ENCODE measurements around the gene SLC12A7.

The SLC12A7 gene

DNA sequence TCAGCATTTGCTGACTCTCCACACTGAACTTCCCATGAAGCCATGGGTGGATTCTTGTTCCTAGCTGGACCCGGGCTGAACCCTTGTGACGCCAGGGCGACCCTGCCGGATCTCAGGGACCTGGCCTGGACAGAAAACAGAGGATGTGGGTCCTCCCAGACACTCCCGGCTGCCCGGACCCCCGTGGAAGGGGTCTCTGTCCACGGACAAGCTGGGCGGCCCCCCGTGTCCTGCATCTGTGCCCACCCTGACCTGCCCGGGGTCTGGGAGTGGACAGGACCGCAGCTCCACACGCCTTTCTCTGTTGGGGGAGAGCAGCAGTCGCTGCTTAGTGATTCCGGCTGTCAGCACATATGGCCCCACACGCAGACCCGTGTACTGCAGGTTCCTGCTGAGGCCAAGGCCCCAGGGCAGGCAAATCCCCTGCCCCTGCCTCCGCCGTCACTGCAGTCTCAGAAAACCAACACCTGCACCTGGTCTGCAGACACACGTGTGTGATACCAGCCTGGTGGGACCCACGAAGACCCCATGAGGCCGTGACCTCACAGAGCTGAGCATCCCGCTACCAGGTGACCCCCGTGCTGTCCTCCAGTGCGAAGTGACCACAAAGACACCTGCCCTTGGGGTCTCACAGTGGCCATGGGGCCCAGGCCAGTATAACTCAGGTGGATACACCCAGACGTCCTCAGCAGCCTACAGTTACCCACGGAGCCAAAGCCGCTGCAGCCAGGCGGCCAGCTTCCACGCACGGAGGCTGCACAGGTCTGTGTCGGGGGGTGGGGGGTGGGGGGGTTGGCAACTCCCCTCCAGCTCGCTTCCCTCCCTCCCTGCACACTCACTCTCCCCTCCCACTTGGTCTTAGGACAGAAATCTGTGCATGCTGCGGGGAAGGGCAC is 52.6 kb downstream of the SLC12A7 start:
- no peak for DNase-seq

DNA sequence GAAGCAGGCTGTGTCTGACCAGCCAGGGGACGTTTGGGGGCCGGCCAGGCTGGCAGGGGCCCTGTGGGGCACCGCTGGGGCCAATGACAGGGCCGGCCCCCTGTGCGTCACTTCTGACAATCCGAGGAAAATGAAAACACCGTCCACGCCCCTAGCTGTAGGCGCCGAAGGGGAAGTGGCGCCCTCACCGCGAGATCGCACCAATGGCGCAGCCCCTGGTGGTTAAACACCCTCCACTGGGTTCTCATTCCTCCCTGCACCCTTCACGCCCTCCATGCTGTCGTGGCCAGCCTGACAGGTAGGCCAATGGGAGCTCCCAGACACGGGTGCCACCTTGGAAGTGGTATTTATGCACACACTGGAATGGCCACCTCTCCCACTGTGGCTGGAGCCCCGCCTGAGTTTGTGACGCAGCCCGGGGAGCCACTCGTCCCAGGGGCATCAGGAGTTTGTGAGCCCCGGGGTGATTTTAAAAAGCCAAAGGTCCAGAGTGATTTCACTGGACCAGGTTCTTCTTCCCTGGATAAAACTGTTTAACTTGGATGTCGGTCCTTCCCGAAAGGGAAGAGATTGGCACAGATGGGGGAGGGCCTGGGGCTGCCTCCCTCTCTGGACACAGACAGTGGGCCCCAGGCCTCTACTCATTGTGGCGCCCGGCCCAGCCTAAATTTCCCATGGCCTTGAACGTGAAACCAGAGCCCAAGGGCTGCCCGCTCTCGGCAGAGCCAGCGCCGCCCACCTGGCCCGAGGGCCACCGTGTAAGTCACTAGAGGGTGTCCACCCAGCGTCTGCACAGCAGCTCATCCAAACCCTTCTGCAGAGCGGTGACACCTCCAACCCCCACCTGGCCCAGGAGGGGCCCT is 53.5 kb downstream of the SLC12A7 start:
- DNase-seq: no peak

DNA sequence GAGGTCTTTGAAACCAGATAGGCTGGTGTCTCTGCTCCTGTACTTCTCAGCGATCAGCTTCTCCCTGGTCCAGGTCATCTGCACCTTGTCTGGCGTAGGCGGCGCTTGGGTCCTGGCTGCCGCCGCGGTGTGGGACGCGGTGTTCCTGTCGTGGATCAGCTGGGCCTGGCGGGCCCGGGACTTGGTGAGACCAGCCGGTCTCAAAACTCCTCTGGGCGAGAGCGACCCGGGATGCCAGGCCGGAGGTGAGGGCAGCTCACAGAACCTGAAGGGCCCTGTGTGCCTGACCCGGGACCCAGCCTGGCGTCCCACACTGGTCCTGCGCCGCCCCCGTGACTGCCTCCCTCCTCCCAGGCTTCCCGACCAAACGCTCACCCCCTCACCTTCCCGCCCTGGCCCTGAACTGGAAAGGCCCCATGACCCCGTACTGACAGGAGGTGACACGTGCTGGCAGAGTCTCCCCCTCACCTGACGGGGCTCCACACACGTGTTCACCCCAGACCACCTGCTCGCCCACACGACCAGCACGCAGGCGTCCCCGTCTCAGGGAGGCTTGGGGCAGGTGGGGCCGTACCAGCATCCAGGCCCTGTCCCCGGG is 54.3 kb downstream of the SLC12A7 start:
- no peak for DNase-seq

DNA sequence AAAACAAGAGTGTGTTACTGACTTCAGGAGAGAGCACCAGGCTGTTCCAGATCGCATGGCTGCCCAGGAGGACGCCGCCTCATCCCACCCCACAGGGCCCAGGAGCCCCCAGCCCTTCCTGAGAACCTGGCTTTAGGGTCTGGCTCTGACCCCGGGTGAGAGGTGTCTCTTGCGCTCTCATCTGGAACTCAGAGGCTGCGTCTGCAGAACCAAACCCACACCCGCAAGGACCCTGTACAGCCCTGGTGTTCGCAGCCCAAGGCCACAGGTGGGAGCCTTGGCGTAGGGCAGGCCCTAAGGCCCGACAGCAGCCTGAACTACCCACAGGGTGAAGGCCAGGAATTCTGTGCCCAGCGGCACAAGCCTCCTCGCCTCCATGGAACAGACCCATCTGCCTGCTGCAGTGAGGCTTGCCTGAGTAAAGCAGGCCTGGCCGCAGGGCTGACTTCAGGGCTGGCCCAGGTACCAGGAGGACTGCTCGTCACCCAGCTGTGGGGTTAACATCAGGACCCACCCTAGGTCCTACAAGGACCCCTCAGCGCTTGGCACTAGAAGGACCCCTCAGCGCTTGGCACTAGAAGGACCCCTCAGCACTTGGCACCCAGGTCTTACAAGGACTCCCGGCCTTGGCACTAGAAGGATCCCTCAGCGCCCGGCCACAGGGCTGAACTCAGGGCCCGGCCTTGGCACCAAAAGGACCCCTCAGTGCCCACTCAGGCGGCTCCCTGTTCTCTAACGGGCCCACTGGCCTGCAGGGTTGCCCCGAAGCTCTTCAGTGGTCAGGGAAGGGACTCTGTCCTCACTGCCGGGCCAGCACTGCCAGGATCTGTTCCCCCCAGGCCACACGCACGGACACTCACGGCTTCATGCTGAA is 55.0 kb downstream of the SLC12A7 start:
- no peak for DNase-seq

DNA sequence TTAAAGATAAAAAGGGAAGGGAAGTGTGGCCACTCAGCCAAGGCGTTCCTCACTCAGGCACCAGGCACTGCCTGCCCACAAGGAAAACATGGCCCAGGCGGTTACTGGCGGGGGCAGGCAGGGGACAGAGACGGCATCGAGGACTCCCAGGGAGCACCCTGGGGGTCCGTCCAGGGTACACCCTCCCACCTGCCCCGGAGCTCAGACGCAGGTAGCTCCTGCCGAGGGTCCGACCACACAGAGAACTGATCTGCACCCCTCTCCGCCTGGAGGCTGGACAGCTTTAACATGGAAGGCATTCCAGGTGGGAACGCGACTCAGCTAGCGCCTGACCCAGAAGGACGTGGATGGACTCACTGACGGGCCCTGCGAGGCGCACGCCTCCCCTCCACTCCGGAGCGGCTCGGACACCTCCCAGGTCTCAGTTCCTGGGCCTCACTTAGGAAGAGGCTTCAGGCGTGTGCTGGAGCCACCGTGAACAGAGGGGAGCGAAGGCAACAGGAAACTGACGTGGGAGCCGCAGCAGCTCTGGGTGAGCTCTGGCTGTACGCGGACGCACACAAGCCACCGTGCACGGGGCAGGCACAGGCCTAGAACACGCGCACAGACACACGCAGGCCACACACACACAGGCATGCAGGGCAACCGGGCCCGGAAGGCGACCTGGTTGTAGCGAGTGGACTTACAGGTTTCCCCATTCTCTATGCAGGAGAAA is 55.8 kb downstream of the SLC12A7 start:
- no peak for DNase-seq

DNA sequence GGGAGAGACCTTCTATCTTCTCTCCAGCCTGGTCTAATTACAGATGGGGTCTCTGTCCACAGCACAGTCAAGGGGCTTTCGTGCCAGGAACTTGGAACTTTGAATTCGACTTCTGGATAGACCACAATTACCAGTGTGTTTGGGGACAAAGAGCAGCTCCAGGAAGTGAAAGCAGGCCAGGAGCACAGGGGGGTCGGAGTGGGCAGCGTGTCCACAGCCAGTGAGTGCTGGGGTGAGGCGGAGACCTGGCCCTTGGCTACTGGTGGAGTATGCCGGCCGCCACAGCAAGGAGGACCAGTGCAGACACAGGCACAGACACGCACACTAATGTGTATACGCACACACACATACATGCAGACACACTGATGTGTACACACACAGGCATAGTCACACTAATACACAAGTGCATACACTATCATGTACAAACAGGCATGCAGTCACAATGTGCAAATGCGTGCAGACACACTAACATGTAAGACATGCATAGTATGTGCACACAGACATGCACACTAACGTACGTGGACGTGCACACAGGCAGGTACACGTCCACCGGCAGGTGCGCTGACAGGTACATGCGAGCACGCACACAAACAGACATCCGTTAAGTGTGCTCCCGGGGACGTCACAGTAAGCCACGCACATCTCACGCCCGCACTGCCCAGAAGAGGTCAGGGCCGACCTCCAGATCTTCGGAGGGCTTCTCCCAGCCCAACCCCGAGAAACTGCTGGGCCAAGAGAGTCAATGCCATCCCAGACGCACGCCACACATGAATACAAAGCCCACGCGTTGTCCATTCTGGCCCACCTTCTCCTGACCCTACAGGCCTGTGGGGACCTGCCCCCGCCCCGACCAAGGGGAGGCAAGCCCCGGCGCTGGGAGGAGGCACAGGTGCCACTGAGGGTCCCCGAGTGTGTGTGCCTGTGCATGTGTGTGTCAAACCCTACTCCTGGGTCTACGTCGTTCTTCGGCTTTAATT is 56.8 kb downstream of the SLC12A7 start:
- no peak for DNase-seq

DNA sequence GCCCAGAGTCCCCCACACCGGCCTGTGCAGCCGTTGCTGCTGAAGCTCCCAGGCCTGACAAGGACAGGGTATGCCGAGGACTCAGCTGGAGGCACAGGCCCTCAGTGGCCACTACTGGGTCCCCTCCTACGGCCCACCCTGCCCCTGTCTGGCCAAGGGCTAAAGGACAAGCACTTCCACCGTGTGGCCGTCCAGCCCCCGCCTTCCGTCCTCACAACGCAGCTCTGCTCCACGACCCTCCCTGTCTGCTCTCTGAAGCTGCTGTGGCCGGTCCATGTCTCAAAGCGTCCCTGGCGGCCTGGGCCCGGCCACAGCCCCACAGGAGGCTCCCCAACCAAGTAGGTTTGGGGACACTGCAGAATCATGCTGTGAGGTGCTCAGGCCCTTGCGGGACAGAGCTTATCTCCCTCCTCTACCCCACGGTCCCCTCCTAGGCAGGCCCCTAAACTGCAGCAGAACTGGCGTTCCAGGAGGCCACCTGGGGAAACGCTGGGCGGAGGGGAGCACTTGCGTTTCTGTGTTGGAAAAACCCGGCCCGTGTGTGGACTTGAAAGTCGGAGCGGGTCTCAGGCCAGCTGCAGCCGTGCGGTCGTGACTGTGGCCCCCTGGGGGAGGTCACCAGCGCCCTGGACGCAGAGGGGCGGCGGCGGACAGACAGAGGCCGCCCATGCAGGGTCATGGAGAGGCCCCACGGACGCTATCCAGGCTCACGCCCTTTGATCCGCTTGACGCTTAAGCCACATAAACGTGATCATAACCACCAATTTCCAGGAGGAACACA is 57.7 kb downstream of the SLC12A7 start:
- no peak for DNase-seq

DNA sequence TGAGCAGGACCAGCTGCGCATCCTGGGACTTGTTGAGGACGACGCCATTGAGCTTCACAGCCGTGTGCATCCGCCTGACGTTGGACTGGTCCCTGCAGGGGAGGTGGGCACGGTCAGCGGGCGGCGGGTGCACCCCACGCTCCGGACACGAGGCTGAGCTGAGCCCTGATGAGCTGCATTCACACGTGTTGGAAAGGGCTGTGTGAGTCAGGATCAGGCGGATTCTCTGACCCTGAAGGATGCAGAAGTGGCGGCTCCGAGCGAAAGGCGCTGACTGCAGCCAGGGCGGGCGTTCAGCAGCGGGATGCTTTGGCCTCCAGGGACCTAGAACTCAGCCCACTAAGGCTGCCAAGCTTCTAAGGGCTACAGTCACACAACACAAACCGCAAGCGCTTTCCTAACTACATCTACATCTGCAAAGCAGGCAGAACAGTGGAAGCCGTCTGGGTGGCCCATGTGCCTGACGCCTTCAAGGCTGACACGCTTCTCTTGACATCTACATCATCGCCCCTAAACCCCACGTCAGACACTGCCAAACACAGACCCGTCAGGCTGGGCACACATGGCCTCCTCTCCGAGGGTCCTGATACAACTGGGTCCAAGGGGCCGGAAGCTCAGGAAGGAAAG is 58.4 kb downstream of the SLC12A7 start:
- DNase-seq: no peak

DNA sequence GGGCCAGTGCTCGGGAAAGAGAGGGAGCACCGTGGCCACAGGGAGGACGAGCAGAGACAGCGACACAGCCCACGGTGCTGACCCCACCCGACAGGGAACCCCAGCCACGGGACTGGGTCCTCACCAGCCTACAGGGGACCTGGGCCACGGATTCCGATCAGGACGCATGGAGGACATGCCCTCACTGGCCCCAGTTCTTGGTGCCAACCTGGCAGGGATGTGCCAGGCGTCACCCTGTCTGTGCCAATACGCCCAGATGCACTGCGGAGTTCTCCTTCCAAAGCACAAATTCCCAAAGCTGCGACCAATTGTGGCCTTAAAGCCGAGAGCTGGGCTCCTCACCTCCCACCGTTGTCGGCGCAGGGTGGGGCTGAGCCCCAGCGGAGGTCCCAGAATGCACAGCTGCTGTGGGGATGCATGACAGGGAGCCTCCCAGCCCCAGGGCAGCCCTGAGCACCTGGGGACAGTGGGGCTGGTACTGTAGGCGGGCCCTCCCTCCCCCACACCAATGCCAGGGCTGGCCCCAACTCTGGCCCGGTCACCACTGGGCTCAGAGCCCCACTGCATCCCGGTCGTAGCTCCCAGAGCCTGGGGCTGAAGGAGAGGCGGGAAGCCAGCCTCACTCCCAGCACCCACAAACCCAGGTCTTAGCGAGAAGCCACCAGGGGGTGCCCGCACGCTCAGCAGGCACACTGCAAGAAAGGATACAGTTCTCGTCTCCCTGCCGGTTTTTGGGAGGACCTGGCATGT is 59.0 kb downstream of the SLC12A7 start:
- DNase-seq: no peak

DNA sequence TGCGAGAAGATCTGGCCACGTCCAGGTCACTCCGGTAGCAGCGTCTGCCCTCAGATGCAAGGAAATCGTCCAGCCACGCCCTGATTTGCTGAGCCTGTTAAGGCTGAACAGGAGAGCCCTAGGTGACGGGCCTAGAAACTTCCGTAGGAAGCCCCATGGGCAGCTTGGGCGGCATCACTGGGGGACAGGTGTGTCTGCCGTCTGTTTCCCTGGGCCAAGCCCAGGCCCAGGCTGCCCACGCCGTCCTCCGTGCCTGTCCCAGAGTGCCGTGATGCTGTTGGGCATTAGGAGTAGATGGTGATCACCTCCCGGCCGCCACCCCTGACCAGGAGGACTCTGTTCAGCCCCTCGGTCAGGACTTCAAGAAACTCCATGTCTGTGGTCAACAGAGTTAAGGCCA is 59.8 kb downstream of the SLC12A7 start:
- no peak for DNase-seq

DNA sequence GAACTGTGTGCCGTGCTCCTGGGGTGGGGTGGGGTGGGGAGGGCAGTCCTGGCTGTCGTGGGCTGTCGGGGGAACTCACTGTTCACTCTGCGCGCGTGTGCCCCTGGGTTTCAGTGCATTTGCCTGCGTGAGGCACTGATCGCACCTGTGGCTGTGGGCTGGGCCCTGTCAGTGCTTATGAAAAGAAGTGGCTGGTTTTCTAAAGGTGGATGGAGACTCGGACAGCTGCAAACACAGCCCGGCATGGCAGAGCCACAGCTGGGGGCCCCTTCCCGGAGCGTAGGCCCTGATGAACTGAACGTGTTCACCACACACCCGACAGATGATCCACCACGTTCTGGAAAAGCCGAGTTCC is 60.5 kb downstream of the SLC12A7 start:
- no peak for DNase-seq

DNA sequence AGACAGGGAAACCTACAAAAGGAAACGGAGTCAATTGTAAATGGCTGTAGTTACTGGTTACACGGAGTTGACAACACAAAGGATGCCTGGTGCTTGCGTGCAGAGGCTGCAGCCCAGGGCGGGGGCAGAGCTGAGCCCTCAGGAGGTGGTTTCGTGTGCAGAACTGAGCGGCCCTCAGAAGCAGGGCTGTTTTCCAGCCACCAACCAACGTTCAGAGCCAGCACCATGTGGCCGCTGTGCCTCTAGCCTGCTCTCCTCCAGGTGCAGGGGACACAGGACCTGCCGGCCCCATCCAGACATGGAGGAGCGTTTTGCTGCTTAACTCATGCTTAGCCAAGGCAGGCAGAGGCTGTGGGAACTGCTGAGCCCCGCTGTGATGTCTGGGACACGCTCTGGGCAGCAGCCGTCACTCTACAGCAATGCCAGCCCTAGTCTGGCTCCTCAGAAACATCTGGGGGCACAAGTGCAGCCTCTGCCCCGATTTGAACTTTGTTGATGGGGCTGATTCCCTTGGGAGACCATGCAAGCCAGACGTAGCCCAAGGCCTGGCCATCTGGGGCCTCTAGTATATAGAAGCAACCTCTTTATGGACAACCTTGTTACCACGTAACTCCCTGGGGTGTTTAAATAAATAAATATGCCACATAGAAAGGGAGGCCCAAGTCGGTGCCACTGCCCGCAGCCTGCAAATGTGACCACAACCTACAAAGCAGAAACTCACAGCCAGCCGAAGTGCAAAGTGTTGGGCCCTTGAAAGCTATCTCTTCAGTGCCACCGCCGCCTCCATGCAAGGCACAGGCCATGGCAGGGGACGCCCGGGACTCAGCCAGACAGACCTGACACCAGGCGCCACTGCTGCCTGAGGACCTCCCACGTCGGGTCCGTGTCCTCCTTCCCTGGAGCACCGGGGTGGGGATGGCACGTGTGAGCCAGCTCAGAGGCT is 61.2 kb downstream of the SLC12A7 start:
- DNase-seq: no peak

DNA sequence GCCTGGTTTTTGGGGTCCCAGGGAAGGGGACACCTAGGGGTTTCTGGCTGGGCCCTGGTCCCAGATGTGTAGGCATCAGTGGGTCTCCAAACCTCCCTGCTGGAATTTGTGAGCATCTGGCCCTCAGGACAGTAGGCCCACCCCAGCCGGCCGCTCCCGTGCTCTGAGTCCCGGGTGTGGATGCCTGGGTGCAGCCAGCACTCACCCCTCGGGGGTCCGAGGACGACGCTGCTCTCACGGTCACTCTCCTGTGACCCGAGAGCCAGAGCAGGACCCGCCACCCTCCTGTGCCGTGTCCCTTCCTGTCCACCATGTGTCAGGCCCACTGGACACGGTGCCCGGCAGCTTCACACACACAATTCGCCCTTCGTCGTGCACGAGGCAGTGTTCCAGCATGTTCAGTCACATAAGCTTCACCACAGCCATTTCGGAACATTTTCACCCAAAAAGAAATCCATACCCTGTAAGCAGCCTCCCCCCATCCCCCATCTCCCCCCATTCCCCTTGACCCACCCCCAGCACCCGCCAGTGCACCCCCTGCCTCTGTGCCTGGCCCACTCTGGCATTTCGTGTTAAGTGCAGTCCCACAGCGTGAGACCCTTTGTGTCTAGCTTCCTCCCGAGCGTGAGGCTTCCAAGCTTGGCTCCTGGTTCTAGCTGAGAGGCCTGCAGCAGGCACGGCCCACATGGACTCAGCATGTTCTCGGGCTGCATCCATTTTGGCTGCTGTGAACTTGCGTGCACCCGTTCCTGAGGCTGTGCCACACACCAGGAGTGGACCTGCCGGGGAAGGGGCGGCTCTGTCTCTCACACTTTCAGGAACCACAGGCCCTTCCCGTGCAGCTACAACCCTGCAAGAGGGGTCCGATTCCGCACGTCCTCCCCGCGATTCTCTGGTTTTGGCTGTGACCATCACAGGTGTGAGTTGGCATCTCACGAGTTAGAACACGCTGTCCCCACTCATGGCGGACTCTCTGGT is 62.7 kb downstream of the SLC12A7 start:
- no peak for DNase-seq

DNA sequence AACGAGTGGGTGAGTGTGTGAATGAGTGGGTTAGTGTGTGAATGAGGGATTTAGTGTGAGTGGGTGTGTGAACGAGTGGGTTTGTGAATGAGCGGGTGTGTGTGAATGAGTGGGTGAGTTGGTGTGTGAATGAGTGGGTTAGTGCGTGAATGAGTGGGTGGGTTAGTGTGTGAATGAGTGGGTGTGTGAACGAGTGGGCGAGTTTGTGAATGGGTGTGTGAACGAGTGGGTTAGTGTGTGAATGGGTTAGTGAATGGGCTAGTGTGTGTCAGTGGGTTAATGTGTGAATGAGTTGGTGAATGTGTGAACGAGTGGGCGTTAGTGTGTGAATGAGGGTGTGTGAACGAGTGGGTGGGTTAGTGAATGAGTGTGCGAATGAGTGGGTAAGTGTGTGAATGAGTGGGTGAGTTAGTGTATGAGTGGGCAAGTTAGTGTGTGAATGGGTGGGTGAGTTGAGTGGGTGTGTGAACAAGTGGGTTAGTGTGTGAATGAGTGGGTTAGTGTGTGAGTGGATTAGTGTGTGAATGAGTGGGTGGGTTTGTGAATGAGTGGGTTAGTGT is 63.6 kb downstream of the SLC12A7 start:
- DNase-seq: no peak

DNA sequence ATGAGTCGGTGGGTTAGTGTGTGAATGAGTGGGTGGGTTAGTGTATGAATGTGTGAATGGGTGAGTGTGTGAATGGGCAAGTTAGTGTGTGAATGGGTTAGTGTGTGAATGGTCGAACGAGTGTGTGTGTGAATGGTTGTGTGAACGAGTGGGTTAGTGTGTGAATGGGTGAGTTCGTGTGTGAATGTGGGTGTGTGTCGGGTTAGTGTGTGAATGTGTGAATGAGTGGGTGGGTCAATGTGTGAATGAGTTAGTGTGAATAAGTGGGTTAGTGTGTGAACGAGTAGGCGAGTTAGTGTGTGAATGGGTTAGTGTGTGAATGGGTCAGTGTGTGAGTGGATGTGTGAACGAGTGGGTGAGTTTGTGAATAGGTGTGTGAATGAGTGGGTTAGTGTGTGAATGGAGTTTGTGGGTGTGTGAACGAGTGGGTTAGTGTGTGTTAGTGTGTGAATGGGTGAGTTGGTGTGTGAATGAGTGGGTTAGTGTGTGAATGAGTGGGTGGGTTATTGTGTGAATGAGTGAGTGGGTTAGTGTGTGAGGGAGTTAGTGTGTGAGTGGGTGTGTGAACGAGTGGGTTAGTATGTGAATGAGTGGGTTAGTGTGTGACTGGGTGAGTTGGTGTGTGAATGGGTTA is 64.4 kb downstream of the SLC12A7 start:
- no peak for DNase-seq
